NCI-H460 (cell line): ENCODE measurements around the gene HOTAIR. TPM values are rescaled to one million over a fixed set of nuclear protein-coding genes. Genes with fewer than 3 reads are reported as not detected.

Source experiments
- DNase-seq: peaks from one replicate; pipeline ENCODE4 v3.0.0-alpha.2; 2016; ENCODE audit warnings: low read depth; ENCODE audit errors: extremely low read depth
- total RNA-seq: library from RNA; depleted of rRNA; stranded (reverse); fragments of >200 nt; shearing (Covaris generic); gene quantifications from 2 replicates; pipeline ENCODE4 v1.2.3, GENCODE V29; 2014

Gene HOTAIR
- total RNA-seq, 1 experiment from 2014 or later: 0.17 TPM

DNA sequence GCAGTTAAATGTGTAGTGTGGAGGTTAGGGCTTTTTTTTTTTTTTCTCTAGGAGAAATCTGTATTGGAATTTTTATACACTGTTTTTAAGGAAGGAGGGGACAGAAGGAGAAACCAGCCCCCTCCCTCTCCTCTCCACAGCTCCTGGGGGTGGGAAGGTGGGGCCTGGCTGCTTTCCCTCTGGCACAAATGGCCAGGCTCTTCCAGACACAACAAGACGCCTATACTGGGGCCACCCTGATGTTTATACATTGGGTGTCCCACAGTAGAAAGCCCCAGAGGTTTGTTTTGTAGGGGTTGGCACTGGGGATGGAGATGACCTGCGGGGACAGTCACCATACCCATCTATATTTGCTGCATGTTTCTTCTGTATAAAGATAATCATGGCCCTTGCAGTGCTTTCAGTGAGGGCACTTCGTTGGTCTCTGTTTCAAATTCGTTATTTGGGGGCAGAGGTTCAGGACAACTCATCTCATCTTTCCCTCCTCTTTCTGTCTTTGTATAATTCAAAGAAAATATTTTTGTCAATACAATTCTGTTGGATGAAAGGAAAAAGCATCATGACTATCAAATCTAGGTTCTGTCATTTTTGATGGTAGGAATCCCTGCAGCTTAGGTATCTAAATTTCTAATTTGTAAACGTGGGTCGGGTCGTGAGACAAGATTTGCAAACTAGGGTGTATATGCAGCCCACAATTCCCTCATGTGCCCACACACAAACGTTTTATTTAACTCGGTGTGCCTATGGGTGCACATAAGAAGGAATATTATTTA lies 2.3 kb upstream of the HOTAIR start:
- DNase-seq: no peak

DNA sequence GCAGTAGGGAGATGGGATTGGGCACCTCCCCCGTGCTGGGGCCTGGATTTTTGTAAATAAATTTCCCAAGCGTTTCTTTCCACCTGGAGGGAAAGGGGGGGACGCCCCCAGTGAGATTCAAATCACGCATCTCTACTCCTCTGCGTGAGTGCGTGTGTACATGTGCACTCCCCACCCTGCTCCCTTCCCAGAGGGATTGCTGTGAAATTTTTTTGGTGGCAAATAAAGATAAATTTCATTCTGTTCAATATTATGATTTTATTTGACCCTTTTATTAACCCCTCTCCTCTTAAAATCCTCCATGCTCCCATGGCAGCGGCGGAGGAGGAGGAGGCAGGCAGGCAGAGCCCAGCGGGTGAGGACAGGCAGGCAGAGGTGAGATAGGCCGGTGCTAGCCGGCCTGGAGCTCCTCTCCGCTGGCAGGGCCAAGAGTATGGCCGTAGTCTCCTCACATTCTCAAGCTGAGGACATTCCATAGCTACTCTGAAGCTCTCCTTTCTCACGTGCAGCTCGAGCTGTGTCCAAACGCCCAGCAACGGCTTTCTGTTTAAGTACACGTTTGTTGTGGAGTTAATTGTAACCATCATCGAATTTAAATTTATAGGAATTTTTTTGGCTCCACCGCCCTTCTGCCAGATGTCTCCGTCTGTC lies 1.5 kb upstream of the HOTAIR start:
- no peak for DNase-seq

DNA sequence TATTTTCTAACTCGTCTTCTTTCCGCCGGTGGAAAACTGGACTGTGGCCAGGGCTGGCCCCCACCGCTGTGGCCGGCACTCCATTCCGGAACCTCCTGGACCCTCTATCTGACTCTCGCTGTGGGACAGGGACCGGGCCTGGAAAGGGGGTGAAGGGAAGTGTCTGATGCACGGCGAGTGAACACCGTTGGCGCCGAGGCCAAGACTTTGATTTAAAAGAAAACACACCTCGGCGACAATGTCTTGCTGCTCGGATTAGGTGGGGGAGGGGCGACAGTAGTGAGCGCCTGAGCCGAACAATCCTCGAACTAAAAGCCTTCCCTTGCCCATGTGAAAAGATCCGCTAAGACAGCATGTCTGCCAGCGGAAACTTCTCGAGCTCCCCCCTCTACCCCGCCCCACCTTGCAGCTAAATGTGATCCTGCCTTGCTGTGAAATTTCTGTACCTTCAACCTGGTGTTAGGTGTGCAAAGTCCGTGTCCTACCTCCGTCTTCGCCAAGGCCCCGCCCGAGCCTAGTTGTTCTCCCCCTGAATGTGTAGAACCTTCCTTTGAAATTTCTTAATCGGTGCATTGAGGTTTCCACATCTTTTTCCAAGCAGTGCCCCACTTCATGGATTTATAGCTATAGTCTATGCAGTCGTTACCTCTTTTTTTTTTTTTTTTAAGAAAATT lies 862 bp upstream of the HOTAIR start:
- DNase-seq: no peak

DNA sequence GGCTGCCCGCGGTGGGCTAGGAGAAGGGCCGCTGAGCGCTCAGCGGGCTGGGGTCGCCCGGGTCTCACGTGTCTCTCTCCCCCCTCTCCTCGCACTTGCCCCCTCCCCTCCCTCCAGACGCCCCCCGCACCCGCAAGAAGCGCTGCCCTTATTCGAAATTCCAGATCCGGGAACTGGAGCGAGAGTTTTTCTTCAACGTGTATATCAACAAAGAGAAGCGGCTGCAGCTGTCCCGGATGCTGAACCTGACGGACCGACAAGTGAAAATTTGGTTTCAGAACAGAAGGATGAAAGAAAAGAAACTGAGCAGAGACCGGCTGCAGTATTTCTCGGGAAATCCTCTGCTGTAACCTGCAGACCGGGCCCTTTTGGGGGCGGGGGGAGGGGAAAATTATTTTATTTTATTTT lies 314 bp upstream of the HOTAIR start:
- DNase-seq: no peak

DNA sequence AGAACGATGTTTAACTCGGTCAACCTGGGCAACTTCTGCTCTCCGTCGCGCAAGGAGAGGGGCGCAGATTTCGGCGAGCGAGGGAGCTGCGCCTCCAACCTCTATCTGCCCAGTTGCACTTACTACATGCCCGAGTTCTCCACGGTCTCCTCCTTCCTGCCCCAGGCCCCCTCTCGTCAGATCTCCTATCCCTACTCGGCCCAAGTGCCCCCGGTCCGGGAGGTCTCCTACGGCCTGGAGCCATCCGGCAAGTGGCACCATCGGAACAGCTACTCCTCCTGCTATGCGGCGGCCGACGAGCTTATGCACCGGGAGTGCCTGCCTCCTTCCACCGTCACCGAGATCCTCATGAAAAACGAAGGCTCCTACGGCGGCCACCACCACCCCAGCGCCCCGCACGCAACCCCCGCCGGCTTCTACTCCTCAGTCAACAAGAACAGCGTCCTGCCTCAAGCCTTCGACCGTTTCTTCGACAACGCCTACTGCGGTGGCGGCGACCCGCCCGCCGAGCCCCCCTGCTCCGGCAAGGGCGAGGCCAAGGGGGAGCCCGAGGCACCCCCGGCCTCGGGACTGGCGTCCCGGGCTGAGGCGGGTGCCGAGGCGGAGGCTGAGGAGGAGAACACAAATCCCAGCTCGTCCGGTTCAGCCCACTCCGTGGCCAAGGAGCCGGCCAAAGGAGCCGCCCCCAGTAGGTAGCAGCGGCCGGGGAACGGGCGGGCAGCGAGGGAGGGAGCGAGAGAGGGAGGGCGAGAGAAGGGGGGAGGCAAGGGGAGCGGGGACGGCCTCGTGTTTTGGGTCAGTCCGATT lies 1.3 kb downstream of the HOTAIR start:
- no peak for DNase-seq

DNA sequence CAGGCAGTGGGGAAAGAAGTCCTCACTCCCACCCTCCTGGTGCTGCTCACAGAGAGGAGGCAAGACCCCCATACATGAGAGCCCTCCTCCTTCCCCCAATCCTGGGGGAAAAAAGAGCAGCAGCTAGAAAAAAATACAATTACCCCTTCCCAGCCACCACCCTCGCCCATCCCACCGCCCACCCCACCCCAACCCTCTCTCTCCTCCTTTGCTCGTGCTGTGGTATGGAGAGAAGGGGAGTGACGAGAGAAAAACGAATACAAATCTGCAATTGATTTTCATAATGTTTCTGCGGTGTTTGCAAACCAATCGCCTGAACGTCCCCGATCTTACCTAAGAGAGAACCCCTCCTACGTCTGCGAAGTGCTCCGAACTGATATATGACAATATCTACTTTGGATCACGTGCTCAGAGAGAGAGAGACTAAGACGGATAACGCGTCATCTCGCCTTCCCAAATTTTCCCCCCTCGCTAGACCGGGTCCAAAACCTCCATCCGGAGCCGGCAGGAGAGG lies 2.0 kb downstream of the HOTAIR start, which contains the start of gene HOXC11:
Gene HOXC11, plus strand, starts transcription at position 405 of the 514 bp plus-strand sequence. CDS start 116 bp downstream, outside the sequence.
- DNase-seq: no peak

DNA sequence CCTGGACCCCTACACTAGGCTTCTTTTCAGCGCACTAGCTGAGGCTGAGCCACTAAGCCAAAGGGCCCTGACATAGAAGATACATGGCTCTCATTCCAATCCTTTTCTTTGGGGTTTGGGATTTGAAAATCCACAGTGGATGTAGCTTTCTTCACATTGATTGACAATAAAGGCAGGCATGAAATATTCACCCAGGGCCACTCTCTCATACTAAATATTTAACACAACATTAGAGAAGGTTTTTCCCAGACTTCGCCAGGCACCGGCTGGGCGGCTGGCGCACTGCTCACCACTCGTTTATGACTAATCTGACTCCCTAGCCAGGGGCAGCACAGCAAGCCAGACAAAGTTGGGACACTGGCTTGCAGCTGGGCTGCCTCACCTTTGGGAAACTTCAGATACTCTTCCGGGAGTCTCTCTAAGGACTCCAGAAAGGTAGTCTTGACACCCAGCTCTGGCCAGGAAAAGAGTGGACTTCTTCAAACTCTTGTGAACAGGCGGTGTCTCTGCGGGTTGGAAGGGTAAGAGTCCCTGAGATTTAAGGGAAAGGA lies 2.5 kb downstream of the HOTAIR start:
- no peak for DNase-seq

DNA sequence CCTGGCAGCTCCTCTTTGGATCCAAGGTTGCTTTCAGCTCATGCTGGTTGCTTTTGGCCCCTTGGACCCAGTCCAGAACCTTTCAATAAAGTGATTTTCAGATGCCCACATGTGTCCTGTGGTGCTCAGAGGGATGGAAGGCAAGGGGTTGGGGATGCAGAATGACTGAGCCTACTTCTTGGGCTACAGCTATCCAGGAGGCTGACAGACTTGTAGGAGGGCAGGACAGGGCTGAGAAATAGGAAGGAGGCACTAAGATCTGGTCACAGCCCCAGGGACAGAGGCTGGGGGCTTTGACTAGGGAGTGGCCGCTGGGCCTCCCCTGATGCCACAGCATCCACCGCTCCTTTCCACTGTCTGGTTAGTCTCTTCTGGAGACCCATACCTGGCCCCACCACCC lies 3.1 kb downstream of the HOTAIR start:
- no peak for DNase-seq

DNA sequence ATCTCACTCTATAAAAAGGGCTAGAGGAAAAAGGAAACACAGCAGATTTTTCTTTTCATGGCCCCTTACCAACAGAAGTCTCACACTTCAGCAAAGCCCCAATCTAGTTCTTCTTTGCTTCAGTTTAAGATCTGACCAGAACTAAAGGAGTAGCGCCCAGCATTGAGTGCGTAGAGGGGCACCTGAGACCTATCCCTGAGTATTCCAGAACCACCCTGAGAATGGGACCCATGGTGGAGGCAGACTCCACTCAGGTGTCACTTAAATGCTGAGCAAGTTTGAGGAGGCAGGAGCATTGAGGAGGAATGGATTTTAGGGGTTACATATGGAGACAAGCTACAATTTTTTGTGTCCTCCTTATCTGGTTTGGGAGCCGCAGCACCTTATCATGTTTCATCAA lies 3.6 kb downstream of the HOTAIR start:
- DNase-seq: no peak

DNA sequence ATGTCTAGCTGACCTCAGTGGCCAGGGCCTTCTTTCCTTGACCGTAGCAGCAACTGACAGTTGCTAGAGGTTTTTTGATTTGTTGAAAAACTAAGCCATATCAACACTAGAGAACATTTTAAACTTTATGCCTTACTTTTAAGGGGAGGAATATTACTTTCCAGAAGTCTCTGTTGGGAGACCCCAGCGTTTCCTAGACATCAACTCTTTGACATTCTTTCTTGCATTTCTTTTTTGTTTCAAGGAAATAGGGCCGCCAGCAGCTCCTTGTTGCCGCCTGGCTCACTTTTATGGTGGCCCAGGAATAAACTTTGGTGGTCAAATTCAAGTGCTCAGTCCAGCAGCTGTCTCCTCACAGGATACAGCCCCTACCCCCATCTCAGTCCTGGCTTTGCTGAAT lies 4.3 kb downstream of the HOTAIR start:
- DNase-seq: no peak

DNA sequence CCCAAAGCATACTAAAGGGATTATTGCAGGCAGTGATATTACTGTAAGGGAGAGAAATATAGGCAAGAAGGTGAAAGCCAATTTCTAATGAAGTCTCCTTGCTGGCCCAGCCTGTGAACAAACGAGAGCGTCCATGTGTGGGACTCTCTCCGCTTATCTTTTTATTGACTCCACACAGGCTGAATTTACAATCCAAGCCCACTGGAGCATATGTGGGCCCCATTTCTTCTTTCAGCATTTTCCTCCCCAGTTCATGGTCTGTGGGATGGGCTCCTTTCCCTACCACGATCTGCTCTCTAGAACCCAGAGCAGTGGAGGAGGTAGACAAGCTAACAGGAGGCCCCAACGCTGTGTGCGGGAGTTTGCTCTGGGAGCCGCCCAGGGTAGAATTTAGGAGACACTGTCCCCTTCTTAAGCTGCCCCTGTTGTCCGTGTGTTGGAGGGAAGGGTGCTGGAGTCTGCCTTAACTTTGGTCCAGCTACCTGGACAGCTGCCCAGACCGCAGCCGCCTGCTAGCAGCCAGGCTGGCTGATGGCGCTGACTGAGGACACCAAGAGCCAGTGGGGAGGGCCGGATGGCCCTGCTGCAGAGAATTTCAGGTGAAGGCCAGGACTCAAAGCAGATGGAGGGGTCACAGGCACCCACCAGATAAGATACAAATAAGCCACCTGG lies 5.0 kb downstream of the HOTAIR start:
- DNase-seq: no peak

DNA sequence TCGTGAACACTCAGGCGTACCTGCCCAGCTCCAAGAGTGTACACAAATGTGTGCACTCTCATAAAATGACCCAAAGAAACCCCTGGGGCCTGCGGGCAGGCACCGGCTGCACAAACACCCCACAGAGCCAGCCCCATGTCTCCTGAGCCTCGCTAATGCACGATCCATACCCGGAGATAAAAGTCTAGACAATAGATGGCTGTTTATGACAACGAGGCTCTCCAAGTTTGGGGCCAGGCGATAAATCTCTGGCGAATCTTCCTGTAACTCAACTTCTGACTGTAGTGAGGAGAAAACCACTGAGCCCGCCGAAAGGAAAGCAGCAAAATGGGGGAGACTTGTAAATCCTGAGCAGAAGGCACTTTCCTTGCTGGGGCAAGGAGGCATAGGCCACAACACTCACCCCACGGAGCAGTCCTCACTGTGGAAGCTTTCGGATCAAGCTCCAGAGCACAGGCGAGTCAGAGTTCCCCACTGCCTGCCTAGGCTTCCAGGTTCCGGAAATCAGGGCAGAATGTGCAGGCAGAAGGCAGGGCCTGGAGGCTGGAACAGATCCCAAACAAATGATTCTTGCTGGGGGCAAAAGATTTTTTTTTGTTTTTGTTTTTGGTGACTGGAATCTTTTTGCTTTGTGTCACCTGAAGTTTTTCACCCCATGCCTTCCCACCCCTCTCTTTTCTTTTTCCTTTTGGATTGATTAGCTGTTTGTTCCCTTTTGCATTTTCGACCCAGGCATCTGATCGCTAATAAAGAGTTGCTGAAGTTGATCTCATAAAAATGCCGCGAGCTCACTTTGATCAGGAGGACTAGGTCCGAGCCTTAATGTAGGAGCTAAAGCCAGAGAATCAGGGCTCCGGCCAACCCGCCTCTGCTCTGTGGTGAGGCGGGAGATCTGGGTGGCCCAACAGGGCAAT lies 6.3 kb downstream of the HOTAIR start:
- DNase-seq: no peak

DNA sequence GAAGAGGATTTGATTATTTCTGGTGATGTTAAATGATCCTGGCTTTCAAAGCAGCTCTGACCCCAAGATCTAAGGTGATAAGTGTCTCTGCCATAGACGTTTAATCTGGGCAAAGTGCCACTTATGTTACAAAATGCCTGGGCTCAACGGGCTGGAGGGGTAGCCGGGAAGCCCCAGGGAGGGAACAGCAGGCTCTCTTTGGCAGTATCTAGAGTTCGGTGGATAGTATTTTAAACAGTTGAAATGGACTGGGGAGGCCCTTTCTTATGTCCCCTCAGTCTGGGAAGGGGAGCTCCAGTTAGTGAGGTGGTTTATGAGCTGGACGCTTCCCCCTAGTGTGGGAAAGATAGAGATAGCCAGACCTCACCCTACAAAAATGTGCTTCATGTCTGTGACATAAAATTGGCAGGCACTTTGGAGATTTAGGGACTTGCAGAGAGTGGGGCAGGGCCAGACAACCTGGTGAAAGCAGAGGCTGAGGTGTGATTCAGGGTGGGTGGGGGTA lies 7.3 kb downstream of the HOTAIR start:
- DNase-seq: no peak

DNA sequence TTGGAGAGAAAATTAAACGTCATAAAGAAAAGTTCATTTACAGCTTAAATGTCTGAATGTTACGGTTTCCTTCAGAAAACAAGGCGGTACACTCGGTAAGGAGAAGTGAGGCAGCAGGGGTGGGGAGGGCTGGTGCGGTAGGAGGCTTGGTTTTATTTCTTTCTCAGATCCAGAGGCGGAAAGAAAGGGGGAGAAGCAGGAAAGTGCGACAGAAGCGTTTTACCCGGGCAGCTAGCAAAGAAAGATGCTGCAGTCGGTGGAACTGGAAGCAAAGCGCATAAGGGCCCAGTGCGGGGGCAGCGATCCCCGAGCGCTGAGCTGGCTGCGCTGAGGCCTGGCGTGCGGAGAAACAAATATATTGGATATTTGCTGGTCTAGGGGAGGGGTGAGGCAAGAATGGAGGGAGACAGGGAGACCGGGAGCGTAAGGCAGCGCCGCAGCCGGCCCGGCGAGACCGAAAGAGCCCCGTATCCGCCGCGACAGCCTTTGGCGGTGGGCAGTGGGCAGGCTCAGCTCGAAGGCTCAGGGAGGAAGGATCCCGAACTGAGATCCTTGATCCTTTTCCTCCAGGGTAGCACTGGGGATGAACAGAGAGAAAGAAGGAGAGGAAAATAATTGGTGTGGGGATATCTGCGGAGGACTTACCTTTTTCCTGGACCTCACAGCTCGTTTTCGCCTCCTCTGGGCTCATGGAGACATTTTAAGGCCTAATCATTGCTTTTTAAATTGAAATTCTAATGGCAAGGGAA lies 8.2 kb downstream of the HOTAIR start:
- DNase-seq: no peak

DNA sequence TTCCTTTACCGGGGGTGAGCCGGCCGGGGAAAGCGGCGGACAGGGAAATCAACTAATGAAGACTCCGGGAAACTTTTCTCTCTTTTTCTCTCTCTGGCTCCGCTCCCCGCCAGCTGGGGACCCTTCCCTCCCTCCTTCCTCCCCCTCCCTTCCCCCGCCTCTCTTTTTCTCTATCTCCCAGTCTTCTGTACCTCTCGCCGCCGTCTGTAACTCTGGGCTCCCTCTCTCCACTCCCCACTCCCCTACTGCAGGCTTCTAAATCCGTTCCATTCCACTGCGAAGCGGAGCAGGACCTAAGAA lies 8.7 kb downstream of the HOTAIR start:
- DNase-seq: no peak

DNA sequence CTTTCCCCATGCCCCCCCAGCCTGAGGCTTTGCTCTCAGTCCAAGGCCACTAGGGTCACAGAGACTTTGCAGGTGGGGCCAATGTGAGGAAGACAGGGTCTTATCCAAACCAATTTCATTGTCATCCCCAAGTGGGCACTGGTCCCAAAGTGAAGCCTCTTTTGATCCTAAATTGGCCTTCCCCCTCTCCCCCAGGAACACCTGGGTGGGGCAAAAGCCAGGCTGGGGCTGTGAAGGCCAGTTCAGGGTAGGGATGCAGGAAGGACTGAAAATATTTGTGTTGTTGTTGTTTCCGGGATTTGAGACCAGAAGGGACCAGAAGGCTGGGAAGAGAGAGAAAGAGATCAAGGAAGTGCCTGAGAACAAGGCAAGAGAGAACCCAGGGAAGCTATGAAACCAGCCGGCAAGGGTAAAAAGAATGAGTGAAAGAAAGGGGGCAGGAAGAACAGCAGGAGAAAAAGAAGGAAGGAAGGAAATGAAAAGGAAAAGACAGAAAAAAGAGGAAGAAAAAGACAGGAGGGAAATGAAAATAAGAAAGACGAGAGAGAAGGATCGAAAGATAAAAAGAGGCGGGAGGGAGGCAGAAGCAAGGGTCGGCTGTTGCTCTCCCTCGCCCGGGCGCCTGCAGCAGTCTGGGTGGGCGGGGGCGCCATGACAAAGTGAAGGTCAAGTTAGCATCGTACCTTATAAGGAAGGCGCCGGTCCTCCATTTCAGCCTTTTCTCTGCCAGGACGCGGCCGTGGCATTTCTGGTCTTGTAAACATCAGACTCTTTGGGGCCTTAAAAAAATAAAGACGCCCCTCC lies 9.3 kb downstream of the HOTAIR start:
- no peak for DNase-seq

DNA sequence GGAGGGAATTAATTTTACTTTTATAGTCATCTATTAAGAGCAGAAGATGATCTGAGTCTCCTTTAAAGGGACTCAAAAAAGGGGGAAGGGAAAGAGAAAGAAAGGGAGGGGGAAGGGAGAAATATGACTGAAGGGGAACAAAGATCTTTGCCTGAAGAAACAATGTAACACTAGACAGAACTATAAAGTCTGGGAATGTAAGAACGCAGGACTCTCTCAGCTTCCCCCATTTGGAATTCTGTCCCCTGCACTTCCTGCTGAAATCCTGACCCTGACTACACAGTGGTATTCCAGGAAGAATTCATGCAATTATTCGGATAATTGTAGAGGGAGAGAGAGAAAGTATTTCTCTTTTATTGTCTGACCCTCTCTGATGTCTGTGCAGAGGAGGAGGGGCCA lies 10.4 kb downstream of the HOTAIR start:
- DNase-seq: no peak
